Hematopoietic multipotent progenitor cell treated with erythropoietin and hydrocortisone succinate and interleukin-3 and kit ligand, for 6 days (in vitro differentiated cells): ENCODE data around the gene DOCK4.
A peak's percentile ranks its signal among the peaks of the same experiment; 100 is the strongest.

Source experiments
- DNase-seq: peaks from one replicate; pipeline ENCODE4 v3.0.0-alpha.2; 2015

The DOCK4 gene

GRCh38 chr7:112220877-112221434 lies 14.8 kb upstream of the DOCK4 start:
- no peak for DNase-seq

- no peak for DNase-seq
Observed at GRCh38 chr7:112215787-112216186, 9.6 kb upstream of the DOCK4 start.

GRCh38 chr7:112214883-112215282 lies 8.7 kb upstream of the DOCK4 start:
- DNase-seq: no peak

- no peak for DNase-seq
Observed at GRCh38 chr7:112214268-112214667, 8.1 kb upstream of the DOCK4 start.

GRCh38 chr7:112213735-112214134 lies 7.5 kb upstream of the DOCK4 start:
- no peak for DNase-seq

GRCh38 chr7:112212571-112212970 lies 6.4 kb upstream of the DOCK4 start:
- no peak for DNase-seq

GRCh38 chr7:112211348-112211907 lies 5.2 kb upstream of the DOCK4 start:
- no peak for DNase-seq

- DNase-seq: no peak
Observed at GRCh38 chr7:112207765-112208164, 1.6 kb upstream of the DOCK4 start.

GRCh38 chr7:112206991-112207592 lies 893 bp upstream of the DOCK4 start:
- DNase-seq: peak; percentile 28

GRCh38 chr7:112205343-112206237 lies 609 bp downstream of the DOCK4 start:
- DNase-seq: peak; percentile 33

- DNase-seq: peak; percentile 19
Observed at GRCh38 chr7:112204499-112205342, 1.5 kb downstream of the DOCK4 start.

- no peak for DNase-seq
Observed at GRCh38 chr7:112203365-112203739, 2.8 kb downstream of the DOCK4 start.

GRCh38 chr7:112202816-112203215 lies 3.4 kb downstream of the DOCK4 start:
- DNase-seq: peak; percentile 56

- no peak for DNase-seq
Observed at GRCh38 chr7:112201839-112202238, 4.4 kb downstream of the DOCK4 start.

- no peak for DNase-seq
Observed at GRCh38 chr7:112201411-112201810, 4.8 kb downstream of the DOCK4 start.

GRCh38 chr7:112199672-112200071 lies 6.5 kb downstream of the DOCK4 start:
- DNase-seq: no peak

GRCh38 chr7:112199035-112199655 lies 7.1 kb downstream of the DOCK4 start:
- DNase-seq: no peak

- no peak for DNase-seq
Observed at GRCh38 chr7:112197322-112197721, 8.9 kb downstream of the DOCK4 start.

GRCh38 chr7:112195717-112196116 lies 10.5 kb downstream of the DOCK4 start:
- no peak for DNase-seq

GRCh38 chr7:112193915-112194502 lies 12.2 kb downstream of the DOCK4 start:
- no peak for DNase-seq

- DNase-seq: no peak
Observed at GRCh38 chr7:112192236-112193154, 13.7 kb downstream of the DOCK4 start.
